HL-60 (cell line): ENCODE results near the gene TLL2.

Experiments used
- CTCF ChIP-seq: IDR thresholded peaks from one replicate; pipeline ENCODE4 v1.5.1; 2011; ENCODE audit warnings: low read length, control low read depth, inconsistent platforms; ENCODE audit not compliant: insufficient read depth
- POLR2AphosphoS5 ChIP-seq: IDR thresholded peaks from 2 replicates; pipeline ENCODE4 v1.6.1; 2012; ENCODE audit warnings: low read depth
- REST ChIP-seq: IDR thresholded peaks from 2 replicates; pipeline ENCODE4 v1.6.1; 2012; ENCODE audit warnings: low read depth; ENCODE audit not compliant: insufficient replicate concordance
- SPI1 ChIP-seq: IDR thresholded peaks from 2 replicates; pipeline ENCODE4 v1.6.1; 2012; ENCODE audit warnings: low read depth, mild to moderate bottlenecking, borderline replicate concordance

GRCh38 chr10:96493254-96493653 is 20.5 kb downstream of the TLL2 start:
- no peak for TF ChIP-seq CTCF
- no peak for TF ChIP-seq REST
- TF ChIP-seq POLR2AphosphoS5: no peak
- TF ChIP-seq SPI1: no peak
